GM19099 (cell line): ENCODE results near the gene NUAK1.

Experiments
- POLR2A ChIP-seq: IDR thresholded peaks from 3 replicates; pipeline ENCODE4 v1.6.1; 2011; ENCODE audit warnings: low read depth; ENCODE audit not compliant: insufficient read length; ENCODE audit errors: extremely low read depth

Gene NUAK1

DNA sequence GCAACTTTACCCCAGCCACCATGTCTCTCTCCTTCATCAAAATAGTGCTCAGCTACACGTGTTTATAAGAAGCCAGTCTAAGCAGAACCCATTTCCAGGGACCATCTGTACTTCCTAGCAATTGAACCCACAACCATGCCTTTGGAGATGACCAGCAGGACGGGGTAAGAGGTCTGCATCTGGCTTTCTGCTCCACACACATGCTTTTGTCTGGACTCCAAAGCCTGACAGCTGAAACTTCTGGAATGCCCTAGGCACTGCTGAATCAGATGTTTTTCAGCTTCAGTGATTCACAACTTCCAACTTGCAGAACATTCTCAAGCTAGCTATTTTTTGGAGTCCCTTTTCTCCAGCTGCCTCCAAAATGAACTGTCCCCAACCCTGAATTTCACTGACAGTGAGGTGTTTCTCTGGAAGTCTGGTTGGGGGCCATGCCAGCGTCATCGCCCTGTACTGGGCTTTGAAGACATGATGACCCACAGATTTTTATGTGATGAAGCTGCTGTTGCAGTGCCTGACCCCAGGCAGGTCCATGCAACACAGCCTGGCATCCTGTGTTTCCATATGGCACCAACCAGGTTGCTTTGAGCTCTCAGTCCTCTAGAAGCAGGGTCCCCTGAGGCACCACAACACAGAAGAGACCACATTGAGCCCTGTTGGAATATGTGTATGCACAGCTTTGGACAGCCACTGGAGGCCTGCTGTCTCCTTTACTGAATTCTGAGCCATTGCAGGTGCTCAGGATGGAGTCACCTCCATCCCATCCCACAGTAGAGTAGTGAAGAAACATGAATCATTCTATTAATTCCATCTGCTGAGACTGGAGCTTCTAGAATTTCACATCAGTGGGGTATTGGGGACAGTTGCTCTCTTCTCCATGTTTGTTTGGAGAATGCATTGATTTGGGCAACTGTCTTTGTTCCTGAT is 80.2 kb downstream of the NUAK1 start:
- no peak for TF ChIP-seq POLR2A

DNA sequence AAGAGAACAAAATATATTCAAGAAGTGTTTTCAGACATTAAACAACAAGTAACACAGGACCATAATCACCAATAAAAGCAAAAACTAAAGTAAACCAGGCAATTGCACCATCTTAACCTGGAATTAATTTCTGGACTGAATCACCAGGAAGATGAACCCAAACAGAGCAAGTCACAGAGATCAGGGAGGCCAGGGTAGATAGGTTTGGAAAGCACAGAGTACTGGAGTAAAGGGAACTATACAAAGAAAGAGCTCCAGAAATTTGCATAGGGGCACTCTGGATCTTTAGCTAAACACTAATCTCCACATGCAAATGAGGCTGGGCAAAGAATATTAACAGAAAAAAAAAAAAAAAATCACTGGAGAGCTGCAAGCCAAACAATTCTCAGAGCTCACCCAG is 84.7 kb downstream of the NUAK1 start:
- no peak for TF ChIP-seq POLR2A

DNA sequence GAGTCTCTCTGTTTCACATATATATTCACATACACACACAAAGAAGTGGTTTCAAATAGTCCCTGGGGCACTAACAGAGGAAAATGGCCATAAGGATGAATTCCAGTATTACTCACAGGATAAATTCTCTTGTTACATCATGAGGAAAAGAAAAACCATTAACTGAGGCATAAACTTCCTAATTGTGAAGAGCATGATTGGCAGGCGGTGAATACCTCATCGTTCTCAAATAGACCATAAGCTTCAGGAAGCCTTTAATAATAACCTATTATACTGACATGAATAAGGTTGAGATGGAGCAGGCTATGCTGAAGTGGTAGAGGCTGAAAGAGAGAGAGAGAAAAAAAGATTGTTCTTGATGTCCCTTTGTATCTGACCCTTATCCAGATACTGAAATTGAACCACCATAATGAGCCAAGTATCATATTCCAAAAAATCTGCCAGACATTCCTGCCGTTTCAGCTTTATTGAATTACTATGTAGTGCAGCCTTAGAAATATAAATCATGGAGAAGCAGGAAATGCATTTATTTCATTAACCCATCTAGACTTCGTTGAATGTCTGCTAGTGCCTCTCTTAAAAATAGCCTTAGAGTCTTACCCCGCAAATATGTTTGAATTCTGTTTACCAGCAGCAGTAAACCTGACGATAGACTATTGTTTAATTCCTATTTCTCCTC is 86.8 kb downstream of the NUAK1 start:
- no peak for TF ChIP-seq POLR2A

DNA sequence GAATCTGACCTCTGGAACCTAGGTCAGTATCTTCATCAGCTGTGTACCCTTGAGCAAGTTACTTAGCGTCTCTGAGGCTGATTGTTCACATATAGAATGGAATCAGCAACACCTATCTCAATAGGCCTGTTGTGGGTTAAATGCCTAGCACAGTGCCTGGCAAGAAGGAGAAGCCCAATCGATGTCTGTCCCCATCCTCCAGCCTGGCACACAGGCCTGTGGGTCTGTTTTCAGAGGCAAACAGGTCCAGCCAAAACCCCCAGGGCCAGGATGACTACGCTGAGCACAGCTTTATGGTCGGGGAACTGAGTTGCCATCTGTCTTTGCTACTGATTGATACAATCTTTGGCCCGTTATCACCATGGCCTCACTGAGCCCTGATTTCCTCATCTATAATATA is 89.2 kb downstream of the NUAK1 start:
- no peak for TF ChIP-seq POLR2A

DNA sequence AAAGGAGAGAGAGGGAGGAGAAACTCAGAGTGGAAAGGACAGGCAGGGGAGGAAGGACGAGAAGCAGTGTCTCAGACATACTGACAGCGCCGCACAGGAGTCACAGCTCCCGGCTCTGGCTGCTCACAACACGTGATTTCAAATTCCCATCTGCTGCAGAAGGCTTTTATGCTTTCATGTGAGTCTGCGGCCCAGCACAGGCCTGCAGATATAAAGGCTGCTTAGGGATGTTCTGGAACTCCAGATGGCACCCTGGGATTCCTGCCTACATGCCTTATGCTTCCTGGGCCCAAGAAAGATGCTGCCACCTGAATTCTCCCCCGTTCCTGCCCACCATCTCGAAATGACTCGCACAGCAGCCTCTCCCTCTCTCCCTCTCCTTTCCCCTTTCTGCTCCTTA is 89.6 kb downstream of the NUAK1 start:
- TF ChIP-seq POLR2A = no peak

DNA sequence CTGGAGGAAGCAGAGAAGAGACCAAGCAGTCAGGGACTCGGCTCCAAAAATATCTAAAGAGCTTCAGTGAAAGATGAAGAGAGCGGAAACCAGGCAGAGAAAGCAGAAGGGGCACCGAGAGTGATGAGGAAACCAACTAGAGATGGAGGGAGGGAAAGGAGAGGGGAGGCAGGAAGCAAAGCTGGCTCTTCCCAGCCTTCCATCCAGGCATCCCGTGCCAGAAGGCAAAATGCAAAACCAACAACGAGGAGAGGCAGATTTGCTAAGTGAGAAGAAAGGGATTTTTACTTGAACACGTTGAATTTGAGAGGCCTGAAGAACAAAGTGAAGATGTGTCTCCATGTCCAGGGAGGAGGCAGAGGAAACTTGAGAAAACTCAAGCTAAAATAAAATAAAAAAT is 90.1 kb downstream of the NUAK1 start:
- no peak for TF ChIP-seq POLR2A

DNA sequence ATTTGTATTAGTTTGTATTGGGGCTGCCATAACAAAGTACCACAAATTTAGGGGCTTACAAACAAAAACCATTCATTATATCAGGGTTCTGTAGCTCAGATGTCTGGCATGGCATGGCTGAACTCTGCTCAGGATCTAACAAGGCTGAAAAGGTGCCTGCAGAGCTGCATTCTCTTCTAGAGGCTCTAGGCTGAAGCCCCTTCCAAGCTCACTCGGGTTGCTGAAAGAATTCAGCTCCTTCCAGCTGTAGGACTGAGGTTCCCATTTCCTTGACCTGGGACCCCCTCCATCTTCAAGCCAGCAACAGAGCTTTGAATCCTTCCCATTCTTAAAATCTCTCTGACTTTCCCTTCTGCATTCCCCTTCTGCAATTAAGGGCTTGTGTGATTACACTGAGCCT is 90.7 kb downstream of the NUAK1 start:
- TF ChIP-seq POLR2A = no peak

DNA sequence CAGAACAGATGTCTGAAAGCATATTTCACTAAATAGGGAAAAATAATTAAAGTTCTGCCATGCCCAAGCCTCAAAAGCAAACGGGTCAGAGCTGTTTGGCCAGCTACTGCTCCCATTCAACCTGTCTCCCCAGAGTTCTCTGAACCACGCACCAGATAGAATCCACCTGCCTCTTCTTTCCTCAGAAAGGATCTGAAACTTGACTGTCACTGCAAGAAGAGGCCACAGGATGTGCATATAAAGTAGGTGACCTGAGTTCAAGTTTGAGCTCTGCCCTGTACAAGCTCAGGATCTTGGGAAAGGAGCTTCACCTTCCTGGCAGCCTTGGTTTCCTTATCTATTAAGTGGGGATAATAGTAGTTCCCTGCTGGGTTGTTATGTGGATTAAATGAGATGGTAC is 91.8 kb downstream of the NUAK1 start:
- TF ChIP-seq POLR2A = no peak

DNA sequence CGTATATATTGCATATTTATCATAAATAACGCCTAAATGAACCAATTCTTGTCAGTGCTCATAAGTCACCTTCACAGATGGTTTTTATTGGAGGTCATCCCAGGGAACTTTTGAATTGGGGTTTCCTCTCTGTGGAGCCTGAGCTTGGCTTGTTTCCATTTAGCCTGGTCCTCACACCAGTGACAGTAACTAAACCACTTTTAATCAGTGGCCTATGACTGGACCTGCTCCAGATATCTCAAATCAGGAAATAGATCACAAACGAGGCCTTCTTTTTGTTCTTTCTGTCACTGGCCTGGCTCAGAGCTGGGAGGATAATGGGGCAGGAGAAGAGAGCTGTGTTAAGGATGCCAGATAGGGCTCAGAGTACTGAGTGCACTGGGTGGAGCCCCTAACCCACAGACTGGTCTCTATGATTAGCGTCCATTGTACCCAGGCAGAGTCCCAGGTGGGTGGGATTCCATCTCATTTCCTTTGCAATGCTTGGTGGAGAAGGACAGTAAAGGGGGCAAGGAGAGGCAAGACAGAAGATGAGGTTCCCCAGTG is 92.4 kb downstream of the NUAK1 start:
- TF ChIP-seq POLR2A = no peak

DNA sequence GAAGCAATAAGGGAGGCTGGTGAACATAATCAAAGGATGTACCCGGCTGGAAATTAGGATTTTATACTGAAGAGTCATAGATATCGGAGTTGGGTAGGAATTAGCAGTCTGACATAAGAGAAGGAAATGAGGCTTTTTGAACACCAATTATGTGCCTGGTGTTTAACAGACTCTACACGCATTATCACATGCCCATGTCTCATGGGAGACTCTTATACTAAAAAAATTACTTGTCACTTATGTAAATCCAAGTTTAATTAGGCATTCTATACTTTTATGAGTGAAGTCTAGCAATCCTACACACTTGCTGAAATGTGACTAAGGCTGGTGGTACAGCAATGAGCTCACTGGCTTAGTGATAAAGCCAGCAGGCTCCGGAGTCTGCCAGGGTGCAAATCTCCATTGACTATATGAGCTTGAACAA is 93.5 kb downstream of the NUAK1 start:
- no peak for TF ChIP-seq POLR2A

DNA sequence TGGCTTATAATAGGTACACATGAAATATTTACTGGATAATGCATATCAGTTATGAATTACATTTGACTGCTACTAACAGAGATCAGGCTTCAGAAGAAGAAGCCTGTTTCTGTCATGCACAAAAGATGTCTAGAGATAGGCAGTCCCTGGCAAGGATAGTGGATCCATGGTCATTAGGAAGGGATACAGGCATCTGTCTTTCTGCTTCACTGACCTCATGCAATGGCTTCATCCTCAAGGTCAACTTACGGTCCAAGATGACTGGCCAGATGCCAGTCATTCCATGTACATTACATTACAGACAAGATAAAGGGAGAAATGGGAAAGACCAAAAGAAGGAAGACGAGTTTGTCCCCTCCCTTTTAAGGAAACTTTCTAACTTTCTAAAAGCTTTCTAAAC is 94.0 kb downstream of the NUAK1 start:
- no peak for TF ChIP-seq POLR2A

DNA sequence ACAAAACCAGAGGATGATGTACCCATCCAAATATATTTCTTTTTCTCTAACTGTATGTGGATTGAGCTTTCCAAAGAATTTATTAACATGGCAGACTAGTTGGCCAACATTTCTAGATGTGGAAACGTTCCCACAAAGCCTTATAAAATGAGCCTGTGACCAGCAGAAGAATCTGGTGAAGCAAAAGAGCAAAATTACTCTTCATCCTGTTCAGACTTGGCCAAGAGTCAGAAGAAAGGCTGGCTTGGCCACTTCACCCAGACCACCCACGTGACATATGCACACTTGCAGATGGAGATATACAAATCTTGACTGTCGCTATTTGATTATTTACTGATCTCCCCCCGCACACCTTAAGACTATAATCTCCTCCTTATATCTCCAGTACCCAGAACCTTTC is 96.7 kb downstream of the NUAK1 start:
- TF ChIP-seq POLR2A = no peak

DNA sequence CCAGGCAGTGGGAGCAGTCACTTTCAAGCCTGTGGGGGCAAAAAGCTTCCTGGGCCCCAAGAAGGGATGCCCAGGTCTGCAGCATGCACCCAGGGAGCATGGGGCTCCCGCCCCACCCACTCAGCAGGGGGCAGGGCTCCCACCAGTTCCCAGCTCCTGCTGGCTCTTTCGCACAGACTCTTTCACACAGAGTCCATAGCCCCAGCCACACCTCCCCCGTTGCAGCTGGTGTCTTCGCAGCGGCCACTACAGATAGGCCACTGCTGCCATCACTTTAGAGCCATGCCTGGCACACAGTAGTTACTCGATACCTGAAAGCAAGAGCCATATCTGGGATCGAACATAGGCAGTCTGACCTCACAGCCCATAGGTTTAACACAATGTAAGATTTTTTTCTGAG is 98.2 kb downstream of the NUAK1 start:
- TF ChIP-seq POLR2A = no peak

DNA sequence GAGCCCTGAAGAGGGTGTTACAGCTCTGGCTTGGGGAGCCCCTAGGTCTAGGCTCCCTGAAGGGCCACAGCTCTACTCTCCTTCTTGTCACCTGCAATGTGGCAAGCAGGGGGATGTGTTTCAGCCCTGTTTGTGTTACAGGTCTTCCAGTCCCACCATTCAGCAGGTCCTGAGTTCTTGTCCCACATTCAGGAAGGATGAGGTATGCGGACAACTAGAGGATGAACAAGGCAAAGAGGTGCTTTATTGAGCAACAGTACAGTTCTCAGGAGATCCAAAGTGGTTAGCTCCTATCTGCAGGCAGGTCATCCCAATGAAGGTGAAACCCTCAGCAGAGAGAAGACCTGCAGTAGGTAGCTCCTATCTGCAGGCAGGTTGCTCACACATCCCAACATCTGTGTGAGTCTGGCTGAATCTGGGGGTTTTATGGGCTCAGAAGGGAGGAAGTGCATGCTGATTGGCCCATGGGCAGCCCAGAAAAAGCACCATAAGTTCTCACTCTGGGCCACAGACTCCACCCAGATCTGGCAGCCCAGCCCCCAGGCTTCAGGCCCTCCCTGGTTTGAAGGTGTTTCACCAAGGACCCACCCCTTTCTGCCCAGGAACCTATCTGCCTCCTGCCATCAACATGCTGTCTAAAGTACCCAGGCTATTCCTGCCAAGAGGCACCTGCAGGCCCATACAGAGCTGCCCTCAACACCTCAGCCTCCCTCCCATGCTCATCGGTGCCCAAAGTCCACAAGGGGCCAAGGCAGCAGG is 98.9 kb downstream of the NUAK1 start:
- TF ChIP-seq POLR2A = no peak

DNA sequence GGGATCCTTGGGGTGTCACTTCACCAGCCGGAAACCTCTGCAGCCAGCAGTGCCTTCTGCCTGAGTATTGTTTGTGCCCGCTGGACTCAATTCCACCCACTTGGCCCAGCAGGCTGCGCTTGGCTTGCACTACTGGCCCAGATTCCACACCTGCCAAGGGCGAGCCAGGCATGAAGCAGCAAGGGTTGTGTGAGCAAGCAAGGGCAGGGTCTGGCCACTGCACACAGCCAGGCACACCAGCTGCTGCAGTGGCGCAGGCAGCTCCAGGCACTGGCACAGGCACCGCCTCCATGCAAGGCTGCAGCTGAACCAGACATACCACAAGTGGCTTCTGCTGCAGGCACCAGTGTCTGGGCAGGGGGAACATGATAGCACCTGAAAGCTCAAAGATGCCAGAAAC is 99.5 kb downstream of the NUAK1 start:
- TF ChIP-seq POLR2A = no peak

DNA sequence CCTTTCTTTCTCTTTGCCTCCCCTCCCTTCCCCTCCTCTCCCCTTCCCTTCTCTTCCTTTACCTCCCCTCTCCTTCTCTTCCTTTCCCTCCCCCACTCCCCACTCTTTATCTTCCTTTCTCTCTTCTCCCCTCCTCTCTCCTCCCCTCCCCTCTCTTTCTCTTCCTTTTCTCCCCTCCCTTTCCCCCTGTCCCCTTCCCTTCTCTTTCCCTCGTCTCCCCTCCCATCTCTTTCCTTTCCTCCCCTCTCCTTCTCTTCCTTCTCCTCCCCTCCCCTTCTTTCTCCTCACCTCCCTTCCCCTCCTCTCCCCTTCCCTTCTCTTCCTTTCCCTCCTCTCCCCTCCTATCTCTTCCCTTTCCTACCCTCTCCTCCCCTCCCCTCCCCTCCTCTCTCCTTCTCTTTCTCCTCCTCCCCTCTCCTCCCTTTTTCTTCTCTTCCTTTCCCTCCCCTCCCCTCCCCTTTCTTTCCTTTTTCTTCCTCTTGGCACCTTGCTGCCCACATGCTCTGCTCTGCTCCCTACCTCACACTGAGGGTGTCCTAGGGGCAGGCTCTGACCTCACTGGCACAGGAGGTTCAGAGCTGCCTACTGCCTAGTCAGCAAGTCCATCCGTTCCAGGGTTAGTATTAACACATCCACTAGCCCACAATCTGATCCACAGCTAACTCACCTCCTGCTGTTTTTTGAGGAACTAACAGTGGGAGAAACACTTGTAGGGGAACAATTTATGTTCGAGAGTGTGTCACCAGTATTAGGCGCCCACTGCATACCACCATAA is 101.0 kb downstream of the NUAK1 start:
- no peak for TF ChIP-seq POLR2A
